SH-SY5Y (cell line): ENCODE results near the gene SH3D19.

Source experiments
- GATA2 ChIP-seq: IDR thresholded peaks from 2 replicates; pipeline ENCODE4 v1.6.1; 2011; ENCODE audit warnings: mild to moderate bottlenecking, low read depth, low read length
- GATA3 ChIP-seq: IDR thresholded peaks from 2 replicates; pipeline ENCODE4 v1.6.1; 2011; ENCODE audit warnings: low read depth, mild to moderate bottlenecking, low read length, moderate library complexity

DNA sequence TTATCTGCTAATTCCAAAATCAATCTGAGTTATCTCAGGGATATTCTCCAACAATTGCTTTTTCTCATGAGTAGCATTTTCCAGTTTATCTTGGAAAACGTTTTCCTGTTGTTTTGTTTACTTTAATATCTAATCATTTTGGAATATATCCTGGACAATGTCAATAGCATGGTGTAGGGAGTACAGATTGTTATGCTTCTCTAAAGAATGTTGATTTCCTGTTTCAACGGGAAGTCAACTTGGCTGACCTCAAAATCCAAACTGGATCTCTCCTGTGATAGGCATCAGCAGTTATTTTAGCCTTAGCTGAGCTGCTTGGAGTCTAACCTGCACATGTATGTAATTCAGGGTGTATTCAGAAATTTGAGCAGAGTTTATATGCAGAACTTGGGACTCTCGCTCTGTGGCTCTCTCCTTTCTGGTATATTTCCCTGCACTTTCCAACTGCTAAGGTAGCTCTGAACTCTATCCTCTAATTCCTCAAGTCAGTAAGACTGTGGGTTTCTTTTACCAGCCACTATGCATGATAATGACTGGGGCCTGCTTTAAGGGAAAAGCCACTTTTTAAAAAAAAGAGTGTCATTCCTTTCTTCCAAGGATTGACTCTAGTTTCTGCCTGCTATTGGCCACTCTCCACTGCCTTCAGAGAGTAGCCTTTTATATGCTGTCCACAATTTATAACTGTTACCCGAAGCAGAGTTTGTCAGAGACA is 40.7 kb downstream of the SH3D19 start:
- no peak for TF ChIP-seq GATA2
- TF ChIP-seq GATA3 = no peak
